ENCODE results near the gene LRBA. TPM values are rescaled to one million over a fixed set of nuclear protein-coding genes. Genes with fewer than 3 reads are reported as not detected.
A peak's percentile ranks its signal among the peaks of the same experiment; 100 is the strongest.
"Not testable (repeated sequence)": the region's sequence is repeated elsewhere in the genome, so short reads cannot be mapped to it uniquely, and the experiment has no call there.

The LRBA gene, protein sequence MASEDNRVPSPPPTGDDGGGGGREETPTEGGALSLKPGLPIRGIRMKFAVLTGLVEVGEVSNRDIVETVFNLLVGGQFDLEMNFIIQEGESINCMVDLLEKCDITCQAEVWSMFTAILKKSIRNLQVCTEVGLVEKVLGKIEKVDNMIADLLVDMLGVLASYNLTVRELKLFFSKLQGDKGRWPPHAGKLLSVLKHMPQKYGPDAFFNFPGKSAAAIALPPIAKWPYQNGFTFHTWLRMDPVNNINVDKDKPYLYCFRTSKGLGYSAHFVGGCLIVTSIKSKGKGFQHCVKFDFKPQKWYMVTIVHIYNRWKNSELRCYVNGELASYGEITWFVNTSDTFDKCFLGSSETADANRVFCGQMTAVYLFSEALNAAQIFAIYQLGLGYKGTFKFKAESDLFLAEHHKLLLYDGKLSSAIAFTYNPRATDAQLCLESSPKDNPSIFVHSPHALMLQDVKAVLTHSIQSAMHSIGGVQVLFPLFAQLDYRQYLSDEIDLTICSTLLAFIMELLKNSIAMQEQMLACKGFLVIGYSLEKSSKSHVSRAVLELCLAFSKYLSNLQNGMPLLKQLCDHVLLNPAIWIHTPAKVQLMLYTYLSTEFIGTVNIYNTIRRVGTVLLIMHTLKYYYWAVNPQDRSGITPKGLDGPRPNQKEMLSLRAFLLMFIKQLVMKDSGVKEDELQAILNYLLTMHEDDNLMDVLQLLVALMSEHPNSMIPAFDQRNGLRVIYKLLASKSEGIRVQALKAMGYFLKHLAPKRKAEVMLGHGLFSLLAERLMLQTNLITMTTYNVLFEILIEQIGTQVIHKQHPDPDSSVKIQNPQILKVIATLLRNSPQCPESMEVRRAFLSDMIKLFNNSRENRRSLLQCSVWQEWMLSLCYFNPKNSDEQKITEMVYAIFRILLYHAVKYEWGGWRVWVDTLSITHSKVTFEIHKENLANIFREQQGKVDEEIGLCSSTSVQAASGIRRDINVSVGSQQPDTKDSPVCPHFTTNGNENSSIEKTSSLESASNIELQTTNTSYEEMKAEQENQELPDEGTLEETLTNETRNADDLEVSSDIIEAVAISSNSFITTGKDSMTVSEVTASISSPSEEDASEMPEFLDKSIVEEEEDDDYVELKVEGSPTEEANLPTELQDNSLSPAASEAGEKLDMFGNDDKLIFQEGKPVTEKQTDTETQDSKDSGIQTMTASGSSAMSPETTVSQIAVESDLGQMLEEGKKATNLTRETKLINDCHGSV (N-terminal part only)
- 22.9 and 25.7 TPM in 2 replicates for total RNA-seq (2014; rRNA removed; shearing (Covaris generic))
- 11.7 and 19.6 TPM in 2 replicates for polyA plus RNA-seq (2014; cell fraction: nucleus; rRNA removed)

DNA sequence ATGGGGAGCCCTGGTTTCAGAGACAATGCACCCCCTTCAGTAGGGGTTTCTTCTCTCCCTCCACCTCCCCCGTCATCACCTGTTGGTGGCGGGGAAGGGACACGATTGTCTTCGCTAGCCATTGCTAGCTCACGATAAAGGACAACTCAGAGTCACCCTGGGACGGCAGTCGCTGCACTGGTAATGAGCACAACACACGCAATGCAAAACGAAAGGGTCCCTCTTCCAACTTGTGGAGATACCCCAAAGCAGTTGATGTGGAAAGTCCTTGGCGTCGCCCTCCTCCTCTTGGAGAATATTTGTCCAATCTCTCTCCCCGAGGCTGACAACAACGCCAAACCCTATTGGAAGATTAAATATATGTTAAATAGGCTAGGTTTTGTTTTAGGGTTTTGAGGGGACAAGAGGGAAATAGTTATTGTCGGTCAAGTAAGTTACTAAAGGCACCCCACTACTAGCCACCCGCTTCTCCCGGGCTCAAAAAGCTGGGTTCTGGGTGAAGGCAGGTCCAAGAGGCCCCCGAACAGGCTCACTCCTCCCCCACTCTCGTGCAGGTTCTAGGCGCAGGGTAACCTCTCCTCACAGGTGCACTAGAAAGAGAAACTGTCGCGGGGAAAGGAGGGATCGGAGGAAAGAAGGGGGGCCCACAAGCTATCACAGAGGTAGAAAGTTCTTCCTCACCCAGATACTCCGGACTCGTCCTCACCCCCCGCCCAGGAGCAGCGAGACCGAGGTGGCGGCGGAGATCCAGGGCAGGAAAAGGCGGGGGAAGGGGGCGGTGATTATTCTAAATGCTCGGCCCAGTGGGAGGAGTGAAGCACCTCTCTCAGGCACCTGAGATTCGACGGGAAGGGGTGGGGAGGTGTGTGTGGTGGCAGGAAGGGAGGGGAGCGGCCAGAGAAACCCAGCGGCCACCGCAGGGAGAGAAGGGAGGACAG lies at the start of gene LRBA:
Gene LRBA, minus strand, starts transcription at position 764 of the 938 bp plus-strand sequence. Its CDS starts 642 bp downstream, at position 122.
- DNase-seq (ENCODE audit: extremely low read depth, low read depth) = peak; percentile 57

DNA sequence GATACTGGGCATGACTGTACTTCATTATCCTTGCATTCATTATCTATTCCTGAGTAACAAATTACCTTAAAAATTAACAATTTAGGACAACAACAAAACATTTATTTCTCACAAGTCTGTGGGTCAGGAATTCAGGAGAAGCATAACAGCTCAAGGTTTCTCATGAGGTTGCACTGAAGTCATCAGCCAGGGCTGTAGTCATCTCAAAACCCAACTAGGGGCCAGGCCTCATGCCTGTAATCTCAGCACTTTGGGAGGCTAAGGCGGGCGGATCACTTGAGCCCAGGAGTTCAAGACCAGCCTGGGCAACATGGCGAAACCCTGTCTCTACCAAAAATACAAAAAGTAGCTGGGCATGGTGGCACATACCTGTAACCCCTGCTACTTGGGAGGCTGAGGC lies 48.1 kb upstream of the LRBA start:
- DNase-seq (ENCODE audit: extremely low read depth, low read depth) = not testable (repeated sequence)

DNA sequence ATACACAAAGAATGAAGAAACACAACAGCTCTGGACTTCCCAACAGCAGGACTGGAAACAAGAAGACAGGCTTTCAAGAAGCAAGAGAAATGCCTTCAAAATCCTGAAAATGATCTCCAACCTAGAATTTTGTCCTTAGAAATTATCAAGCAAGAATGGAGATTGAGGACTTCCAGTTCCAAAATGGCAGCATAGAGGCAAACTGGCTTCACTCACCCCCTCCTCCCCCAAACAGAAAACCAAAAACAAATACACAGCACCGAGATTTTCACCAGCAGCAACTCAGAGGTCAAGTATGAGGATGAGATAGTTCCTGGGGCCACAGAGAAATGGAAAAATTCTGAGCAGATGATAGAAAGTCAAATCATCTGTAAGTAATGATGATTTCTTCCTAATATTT lies 40.5 kb upstream of the LRBA start:
- no peak for DNase-seq (ENCODE audit: extremely low read depth, low read depth)

DNA sequence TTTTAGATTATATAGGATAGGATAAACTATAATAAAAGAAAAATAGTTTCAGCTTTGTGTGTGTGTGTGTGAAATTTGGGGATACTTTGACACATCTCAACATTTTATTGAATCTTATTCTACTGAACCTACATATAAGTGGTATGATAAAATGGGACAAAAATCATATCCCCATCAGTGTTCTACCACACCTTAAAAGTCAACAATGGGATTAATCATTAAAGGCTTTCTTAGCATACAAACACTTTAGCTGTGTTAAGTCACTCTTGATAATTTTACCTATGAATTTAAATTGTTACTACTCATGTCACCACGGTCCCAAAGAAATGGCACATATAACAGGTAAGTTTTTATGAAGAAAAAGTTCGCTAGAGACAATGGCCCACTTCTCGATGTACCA lies 37.7 kb upstream of the LRBA start:
- DNase-seq (ENCODE audit: extremely low read depth, low read depth) = no peak

DNA sequence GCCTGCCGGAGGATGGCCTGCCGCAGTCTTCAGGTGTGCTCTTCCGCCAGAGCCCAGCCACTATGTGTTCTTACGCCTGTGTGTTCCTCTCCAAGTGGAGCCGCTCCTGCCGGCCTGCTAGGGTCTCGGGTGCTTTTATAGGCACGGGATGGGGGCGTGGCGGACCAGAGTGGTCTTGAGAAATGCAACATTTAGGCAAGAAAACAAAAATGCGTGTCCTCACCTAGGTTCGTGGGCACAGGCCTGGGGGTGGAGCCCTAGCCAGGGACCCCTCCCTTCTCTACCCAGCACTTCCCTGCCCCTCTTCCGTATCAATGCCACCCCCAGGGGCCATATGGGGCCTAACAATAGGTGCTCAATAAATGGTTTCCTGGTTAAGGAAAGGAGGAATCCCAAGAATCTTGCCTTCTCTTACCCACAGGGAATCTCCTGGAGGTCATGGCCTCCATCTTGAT lies 34.4 kb upstream of the LRBA start:
- no peak for DNase-seq (ENCODE audit: extremely low read depth, low read depth)

DNA sequence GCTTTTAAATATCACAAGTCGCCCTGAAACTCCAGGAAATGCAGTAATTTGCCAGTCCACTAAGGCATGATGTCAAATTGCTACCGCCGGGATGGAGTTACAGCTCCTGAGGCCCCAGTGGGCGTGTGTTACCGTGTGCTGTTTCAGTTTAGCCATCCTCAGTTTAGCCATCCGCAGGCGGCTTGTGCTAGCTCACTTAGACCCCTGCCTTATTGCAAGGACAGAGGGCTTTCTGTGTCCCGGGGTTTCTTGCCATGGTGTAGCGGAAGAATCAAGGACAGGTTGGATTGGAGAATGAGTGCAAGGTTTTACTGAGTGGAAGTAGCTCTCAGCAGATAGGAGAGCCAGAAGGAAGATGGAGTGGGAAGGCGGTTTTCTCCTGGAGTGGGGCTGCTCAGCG lies 33.8 kb upstream of the LRBA start:
- no peak for DNase-seq (ENCODE audit: extremely low read depth, low read depth)

DNA sequence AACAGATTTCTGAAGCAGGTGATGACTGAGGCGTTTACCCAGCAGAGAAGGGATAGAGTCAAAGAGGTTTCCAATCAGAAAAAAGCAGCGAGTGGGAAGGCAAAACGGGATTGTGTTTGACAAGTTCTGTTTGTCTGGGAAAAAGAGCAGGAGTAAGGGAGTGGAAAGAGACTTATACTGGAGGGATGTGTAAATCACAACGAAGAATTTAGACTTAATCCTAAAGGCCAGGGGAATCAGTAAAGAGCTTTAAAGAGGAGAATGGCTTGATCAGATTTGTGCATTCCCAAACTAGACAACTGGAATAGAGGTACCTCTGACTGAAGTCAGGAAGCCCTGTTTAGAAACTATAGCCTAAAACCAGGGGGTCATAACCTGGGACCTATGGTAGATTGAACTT lies 31.5 kb upstream of the LRBA start:
- DNase-seq (ENCODE audit: extremely low read depth, low read depth) = no peak

DNA sequence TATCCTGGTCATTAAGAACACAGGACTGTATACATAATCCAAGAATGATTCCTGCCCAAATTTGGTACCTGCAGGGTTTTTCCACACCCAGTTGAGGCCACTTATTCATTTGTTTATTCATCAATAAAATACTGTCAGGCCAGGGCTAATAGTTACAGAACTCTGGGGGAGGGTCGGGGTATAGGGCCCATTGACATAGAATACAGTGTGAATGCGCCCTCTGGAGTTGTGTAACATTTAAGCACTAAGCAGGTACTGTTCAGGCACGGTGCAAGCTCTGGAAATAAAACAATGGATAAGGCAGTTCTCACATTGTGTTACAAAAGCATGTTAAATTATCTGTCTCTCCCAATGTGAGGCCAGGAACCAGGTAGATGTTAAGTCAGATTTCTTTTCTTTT lies 30.8 kb upstream of the LRBA start:
- no peak for DNase-seq (ENCODE audit: extremely low read depth, low read depth)

DNA sequence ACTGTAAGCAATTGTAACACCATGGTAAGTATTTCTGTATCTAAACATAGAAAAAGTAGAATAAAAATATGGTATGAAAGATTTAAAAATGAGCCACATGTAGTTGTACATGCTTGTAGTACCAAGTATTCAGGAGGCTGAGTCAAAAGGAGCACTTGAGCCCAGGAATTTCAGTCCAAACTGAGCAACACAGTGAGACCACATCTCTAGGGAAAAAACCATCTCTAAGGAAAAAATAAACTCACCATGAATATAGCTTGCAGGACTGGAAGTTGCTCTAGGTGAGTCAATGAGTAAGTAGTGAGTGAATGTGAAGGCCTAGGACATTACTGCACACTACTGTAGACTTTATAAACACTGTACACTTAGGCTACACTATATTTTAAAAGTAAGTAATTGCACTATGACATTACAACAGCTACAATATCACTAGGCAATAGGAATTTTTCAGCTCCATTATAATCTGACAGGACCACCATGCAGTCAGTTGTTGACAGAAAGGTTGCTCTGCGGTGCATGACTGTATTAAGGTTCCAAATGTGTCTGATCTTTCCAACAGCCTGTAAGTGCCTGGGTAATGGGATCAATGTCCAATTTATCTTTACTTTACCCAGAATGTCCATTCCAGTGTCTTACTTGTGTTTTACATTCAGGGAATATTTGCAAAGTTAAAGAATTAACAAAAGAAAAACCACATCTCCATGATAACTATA lies 28.9 kb upstream of the LRBA start:
- DNase-seq (ENCODE audit: extremely low read depth, low read depth) = no peak

DNA sequence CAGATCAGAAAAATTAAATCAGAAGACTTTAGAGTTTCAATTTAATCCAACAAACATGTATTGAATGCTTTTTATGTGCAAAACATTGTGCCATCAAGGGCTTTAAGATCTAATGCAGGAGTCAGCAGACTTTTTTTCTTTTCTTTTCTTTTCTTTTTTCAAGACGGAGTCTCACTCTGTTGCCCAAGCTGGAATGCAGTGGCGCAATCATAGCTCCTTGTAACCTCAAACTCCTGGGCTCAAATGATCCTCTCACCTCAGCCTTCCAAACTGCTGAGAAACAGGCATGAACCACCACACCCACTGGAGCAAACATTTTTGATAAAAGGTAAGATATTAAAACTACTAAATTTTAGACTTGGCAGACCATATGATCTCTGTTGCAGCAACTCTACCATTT lies 24.6 kb upstream of the LRBA start:
- DNase-seq (ENCODE audit: extremely low read depth, low read depth) = no peak

DNA sequence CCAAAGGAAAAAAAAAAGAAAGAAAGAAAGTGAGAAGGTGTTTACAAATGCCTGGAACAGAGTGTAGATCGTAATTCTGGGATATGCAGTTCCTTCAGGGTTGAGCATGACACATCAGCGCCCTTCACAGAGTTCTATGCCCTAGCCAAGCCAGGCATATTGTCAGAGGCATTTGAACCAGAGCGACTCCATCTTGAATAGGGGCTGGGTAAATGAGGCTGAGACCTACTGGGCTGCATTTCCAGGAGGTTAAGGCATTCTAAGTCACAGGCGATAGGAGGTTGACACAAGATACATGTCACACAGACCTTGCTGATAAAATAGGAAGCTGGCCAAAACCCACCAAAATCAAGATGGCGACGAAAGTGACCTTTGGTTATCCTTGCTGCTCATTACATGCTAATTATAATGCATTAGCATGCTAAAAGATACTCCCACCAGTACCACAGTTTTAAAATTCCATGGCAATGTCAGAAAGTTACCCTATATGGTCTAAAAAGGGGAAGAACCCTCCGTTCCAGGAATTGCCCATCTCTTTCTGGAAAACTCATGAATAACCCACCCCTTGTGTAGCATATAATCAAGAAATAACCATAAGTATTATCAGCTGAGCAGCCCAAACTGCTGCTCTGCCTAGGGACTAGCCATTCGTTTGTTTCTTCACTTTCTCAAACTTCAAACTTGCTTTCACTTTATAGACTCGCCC lies 23.5 kb upstream of the LRBA start:
- DNase-seq (ENCODE audit: extremely low read depth, low read depth) = no peak

DNA sequence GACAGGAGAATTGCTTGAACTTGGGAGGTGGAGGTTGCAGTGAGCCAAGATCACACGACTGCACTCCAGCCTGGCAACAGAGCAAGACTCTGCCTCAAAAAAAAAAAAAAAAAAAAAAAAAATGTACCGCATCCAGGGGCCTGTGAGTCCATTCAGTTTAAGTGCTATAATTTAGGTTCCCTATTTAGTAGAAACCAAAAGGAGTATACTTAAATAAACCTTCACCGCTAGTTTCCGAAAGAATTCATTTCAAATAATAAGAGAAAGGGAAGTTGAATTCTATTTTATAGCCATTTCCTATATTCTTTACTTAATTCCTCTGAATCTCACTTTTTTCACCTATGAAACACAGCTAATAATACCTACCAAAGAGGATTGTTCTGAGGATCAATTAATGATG lies 20.8 kb upstream of the LRBA start:
- no peak for DNase-seq (ENCODE audit: extremely low read depth, low read depth)

DNA sequence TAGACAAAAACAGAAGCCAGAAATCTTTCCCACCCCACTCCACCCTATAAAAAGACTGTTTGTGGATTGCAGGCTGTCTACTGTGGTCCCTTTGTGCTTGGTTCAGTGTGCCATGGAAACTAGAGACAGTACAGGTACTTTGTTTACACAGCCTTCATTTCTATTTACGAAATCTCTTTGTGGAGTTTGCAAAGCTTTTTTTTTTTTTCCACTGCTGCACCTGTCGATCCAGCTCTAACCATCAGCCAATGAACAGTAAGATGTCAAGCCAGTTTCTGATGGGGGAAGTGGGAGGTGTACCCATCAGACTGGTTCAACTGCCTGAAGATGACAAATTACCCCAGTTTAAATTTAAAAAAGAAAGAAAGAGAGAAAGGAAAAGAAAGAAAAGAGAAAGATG lies 20.2 kb upstream of the LRBA start:
- DNase-seq (ENCODE audit: extremely low read depth, low read depth) = no peak

DNA sequence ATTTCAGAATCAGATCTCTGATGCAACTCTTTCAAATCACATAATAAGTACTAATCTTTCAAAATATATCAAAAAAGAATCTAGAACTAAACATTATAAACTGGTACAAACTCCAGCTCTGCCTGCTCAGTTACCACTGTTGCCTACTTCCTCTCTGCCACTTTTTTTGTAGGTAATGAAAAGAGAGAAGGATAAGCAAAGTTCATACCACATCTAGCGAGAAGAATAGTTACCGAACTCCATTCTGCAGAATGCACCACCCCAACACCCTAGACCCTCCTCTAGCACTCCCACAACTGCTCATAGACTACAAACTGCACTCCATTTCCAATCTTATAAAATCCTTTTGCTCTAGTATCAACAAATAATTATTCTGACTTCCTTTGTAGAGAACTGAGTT lies 19.7 kb upstream of the LRBA start:
- DNase-seq (ENCODE audit: extremely low read depth, low read depth) = no peak

DNA sequence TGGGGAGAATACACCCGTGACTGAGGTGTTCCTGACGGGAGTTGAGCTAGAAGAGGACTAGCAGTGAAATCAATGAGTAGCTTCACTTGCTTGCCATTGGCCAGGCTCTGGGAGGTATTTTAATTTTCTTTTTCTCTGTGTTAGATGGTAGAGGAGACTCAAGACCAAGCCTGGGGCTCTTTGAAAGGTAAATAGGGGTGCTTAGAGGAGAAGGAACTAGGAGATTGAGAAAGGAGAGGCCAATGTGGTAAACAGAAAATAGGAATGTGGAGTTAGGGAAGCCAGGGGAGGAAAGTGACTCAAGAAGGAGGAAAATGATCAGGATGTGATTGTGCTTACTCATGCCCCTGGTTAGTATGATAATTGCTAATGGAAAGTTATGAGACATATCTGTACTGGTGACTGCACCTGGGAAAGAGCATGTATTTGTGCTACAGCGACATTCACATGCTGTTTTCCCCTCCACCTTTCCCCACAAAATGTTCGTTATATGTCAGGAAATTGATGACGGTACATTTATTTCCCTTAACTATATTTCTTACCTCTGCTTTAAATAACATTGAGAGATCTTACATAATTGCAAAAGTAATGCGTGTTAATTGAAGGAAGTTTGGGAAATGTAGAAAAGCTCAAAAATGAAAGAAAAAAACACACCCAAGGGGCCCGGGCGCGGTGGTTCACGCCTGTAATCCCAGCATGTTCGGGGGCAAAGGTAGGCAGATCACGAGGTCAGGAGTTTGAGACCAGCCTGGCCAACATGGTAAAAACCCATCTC lies 16.9 kb upstream of the LRBA start:
- DNase-seq (ENCODE audit: extremely low read depth, low read depth) = no peak

DNA sequence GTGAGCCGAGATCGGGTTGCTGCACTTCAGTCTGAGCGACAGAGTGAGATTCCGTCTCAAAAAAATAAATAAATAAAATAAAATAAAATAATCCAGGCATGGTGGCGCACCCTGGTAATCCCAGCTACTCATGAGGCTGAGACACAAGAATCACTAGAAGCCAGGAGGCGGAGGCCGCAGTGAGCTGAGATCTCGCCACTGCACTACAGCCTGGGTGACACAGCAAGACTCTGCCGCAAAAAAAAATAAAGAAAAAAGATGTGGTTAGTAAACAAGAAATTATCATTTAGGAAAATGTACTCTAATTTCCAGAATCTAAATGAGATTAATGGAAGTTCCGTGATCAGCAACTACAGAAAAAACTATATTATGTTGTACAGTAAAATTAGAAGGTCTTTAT lies 14.5 kb upstream of the LRBA start:
- no peak for DNase-seq (ENCODE audit: extremely low read depth, low read depth)

DNA sequence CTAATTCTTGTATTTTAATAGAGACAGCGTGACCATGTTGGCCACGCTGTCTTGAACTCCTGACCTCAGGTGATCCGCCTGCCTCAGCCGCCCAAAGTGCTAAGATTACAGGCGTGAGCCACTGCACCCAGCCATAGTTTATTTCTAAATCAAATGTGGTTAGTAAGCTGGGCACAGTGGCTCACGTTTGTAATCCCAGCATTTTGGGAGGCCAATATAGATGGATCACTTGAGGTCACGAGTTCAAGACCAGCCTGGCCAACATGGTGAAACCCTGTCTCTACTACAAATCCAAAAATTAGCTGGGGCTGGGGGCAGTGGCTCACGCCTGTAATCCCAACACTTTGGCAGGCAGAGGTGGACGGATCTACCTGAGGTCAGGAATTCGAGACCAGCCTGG lies 13.9 kb upstream of the LRBA start:
- not testable (repeated sequence) for DNase-seq (ENCODE audit: extremely low read depth, low read depth)

DNA sequence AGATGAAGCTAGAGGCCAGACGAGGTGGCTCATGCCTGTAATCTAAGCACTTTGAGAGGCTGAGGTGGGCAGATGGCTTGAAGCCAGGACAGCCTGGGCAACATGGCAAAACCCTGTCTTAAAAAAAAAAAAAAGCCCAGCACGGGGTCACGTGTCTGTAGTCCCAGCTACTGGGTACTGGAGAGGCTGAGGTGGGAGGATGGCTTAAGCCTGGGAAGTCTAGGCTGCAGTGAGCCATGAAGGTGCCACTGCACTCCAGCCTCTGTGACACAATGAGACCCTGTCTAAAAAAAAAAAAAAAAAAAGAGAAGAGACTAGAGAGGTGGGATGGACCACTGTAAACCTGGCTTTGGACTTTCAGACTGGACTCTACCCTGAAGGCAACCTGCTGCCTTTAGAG lies 10.7 kb upstream of the LRBA start:
- no peak for DNase-seq (ENCODE audit: extremely low read depth, low read depth)

Measured in NCI-H460 (cell line).